Fibroblast of skin of right biceps (primary cell): Measurements from ENCODE around the gene LARP6.

Experiments used
- DNase-seq: peaks from one replicate; pipeline ENCODE4 v3.0.0-alpha.2; 2013

The LARP6 gene

DNA sequence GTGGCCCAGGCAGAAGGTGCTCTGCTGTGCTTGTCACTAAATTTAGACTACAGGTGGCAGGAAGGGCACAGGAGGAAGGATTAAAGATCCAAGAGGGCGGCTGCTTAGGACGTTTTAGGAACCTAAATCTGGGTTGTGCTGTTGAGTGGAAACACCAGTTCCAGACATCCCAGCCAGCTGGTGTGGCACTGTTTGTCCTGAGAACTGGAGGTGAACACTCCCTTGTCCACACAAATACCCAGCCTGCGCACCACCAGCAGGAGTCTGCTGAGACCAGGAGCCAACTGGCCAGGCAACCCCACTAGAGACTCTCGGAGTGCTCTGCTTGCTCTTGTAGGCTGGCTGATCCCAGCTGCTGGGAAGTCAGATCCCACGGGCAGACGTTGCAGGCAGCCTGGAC lies 60.3 kb downstream of the LARP6 start:
- DNase-seq: no peak

DNA sequence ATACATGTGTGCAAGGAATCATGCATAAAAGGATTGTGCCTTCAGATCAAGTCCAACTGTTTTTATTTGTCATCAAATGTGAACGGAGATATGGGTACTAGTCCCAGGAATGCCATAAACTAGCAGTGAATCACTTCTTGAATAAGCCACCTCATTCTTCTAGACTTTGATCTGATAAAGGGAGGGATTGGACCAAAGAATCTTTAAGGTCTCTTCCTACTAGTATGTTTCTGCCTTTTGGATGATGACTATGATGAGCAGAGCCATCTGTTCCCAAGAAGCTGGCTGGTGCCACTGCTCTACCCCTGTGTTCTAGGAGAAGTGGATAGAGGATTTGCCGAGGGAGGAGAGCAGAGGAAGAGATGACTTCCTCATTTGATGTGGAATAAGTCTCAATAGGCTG lies 61.8 kb downstream of the LARP6 start:
- peak; percentile 90 for DNase-seq

DNA sequence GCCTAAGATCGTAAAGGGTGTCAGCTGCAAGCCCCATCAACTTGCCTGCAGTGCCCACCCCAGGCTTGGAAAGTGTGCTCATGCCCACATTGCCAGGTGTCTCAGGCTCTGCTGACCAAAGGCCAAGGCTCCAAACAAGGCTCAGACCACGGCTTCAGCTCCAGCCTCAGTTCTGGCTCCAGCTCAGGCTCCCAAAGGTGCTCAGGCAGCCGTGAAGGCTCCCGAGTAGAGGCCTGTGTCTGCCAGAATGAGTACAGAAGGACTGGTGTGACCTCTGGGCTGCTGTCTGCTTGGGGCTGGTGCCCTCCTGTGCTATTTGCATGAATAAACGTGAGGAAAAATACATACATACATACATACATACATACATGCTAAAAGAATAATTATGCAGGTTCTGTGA lies 62.7 kb downstream of the LARP6 start:
- DNase-seq: no peak

DNA sequence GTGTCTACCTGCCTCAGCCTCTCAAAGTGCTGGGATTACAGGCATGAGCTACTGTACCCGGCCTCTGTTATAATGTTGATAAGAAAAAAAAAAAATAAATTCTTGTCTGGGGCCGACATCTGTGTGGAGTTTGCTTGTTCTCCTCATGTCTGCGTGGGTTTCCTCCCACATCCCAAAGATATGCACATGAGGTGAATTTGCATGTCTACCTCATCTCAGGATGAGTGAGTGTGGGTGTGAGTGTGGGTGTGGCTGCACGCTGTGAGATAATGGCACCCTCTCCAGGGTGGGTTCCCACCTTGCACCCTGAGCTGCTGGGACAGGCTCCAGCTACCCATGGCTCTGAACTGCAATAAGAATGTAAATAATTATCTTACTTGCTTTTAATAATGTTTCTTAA lies 64.7 kb downstream of the LARP6 start:
- DNase-seq: no peak

DNA sequence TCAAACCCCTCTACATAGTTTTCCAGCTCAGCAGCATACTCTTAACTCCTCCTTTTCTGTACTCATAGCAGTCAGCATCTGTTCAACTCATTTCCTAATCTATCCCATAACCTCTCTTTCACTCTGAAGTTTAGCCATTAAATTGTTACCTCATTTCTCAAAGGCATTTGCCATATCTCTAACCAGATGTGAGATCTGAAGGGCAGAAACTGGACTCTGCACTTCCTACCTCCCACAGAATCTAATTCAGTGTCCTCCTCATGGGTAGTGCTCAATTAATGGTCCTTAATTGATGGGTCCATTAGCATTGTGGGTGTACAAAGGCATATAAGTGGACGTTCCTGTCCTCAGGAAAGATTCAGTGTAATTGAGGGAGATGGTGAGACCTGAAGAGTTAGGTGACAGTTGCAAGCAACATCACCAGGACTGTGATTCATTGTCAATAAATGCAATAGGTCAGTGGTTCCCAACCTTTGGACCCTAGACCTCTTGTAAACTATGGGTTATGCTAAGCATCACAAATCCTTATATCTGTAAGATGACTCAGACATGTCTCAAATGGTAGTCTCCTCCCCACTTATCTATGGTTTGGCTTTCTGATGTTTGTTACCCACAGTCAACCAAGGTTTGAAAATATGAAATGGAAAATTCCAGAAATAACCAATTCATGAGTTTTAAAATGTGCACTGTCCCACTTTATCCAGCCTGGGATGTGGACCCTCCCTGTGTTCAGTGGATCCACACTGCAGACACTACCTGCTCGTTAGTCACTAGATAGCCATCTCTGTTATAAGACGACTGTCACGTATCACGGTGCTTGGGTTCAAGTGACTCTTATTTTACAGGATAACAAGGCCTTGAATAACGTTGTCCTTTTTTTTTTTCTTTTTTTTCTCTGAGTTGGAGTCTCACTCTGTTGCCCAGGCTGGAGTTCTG lies 65.6 kb downstream of the LARP6 start:
- peak; percentile 68 for DNase-seq

DNA sequence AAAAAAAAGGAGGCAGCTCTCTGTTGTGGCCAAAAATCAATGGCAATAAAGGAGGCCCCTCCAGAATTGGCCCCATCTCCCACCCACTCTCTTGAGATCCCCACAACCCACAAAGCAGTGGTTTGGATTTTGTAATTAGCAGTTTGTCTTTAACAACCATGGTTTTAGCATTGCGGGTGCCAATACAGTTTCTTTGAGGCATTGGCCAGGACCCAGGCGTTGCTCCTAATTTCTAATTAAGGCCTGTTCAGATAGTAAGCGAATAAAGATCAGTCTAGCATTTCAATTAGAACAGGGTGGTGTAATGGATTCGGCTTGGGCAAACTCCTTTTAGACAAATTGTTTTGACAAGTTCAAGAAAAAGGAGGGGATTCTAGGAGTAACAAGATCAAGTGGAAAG lies 67.0 kb downstream of the LARP6 start:
- no peak for DNase-seq

DNA sequence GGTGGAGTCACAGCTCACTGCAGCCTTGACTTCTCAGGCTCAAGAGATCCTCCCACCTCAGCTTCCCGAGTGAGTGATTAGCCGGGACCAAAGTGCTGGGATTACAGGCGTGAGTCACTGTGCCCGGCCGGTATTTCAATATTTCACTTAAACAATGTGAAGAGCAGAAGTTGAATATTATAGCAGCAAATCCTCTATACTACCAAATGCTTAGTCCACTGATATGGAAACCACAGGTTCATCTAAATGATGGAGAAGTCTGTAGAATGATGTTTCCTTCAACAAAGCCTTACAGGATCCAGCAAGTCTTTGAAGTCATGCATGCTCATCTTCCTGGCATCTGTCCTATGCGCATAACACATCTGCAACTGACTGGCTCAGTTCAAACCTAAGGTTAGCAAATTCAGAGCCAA lies 70.3 kb downstream of the LARP6 start:
- DNase-seq: peak; percentile 74

DNA sequence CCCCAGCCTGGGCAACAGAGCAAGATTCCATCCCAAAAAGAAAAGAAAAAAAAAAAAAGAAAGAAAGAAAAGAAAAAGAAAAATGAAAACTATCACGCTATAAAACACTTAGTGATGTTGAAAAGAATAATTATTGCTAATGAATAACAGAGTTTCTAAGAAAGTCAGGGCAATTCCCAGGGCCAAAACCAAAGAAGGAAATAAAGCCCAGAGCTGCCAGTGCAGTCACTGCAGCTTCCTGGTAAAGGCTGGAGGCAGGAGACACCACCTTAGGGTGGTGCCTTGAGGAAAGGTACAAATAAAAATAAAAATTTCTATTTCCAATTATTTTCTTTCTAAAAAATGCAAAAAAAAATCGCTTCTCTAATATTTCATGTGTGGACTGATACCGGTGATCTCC lies 70.9 kb downstream of the LARP6 start:
- DNase-seq: no peak

DNA sequence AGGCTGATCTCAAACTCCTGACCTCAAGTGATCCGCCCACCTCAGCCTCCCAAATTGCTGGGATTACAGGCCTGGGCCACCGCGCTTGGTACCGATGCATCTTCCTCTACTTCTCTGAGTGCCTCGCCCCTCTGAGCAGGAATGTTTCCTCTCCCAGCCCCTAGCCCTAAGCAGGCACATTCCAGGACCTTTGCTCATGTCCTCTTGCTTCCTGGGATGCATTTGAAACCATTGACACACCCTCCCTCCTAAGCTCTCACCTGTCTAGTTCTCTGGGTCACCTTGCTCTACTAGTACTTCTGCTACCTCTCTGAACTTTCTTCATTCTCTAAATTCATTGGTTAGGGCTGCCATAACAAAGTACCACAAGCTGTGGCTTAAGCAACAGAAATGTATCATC lies 72.7 kb downstream of the LARP6 start:
- no peak for DNase-seq
